HG03280 (cell line): ENCODE measurements around the gene PPY.
A peak's percentile ranks its signal among the peaks of the same experiment; 100 is the strongest.
"Not testable (repeated sequence)": the region's sequence is repeated elsewhere in the genome, so short reads cannot be mapped to it uniquely, and the experiment has no call there.

Experiments used
- ATAC-seq: cut with Tn5 transposase; IDR thresholded peaks from one replicate; pipeline ENCODE4 v1.9.1; 2021; ENCODE audit warnings: mild to moderate bottlenecking, moderate library complexity; ENCODE audit not compliant: unreplicated experiment

The PPY gene

GRCh38 chr17:43906951-43907424, 35.3 kb downstream of the PPY start:
- no peak for ATAC-seq

- ATAC-seq = no peak
Observed at GRCh38 chr17:43905985-43906852, 36.1 kb downstream of the PPY start.

- no peak for ATAC-seq
Observed at GRCh38 chr17:43905400-43905984, 36.8 kb downstream of the PPY start.

- ATAC-seq = no peak
Observed at GRCh38 chr17:43901861-43902589, 40.3 kb downstream of the PPY start.

GRCh38 chr17:43900858-43901754, 41.2 kb downstream of the PPY start:
- ATAC-seq = no peak

- ATAC-seq = peak; percentile 69
Observed at GRCh38 chr17:43900183-43900857, 42.0 kb downstream of the PPY start.

- no peak for ATAC-seq
Observed at GRCh38 chr17:43898446-43898845, 43.8 kb downstream of the PPY start.

- no peak for ATAC-seq
Observed at GRCh38 chr17:43897831-43898230, 44.4 kb downstream of the PPY start.

GRCh38 chr17:43894494-43894893, 47.8 kb downstream of the PPY start:
- not testable (repeated sequence) for ATAC-seq

GRCh38 chr17:43892647-43892952, 49.7 kb downstream of the PPY start:
- no peak for ATAC-seq

GRCh38 chr17:43891851-43892646, 50.2 kb downstream of the PPY start:
- no peak for ATAC-seq
